Endothelial cell of umbilical vein (primary cell): ENCODE data around the gene CCDC92B. TPM values are rescaled to one million over a fixed set of nuclear protein-coding genes. Genes with fewer than 3 reads are reported as not detected.

ENCODE experiments used
- BruUV-seq: library from RNA; stranded (reverse); fragments of 400-500 nt; replicated peaks from 2 replicates; lab custom pipeline; 2021; lab: Mats Ljungman, UMichigan
- CTCF ChIA-PET: fragments of 300-600, 350-600 bp; sonication (Branson Sonifier 250); formaldehyde crosslinking; loops from one replicate; lab custom pipeline; 2021; ENCODE audit warnings: antibody characterized with exemption, inconsistent platforms; lab: Charles Lee
- POLR2A ChIA-PET: fragments of 300-600, 350-600 bp; sonication (Branson Sonifier 250); formaldehyde crosslinking; loops from one replicate; lab custom pipeline; 2021; ENCODE audit warnings: antibody characterized with exemption, inconsistent platforms; lab: Charles Lee
- DNase-seq: peaks from one replicate; pipeline ENCODE4 v3.0.0-alpha.2; 2011; ENCODE audit warnings: low read depth, low spot score
- FAIRE-seq: peaks from 2 replicates; lab custom pipeline; 2011; peaks lifted over from hg19 to GRCh38; lab: Jason Lieb, UNC
- H2AFZ ChIP-seq: 2 replicates; pipeline ENCODE4 v1.6.0; 2012; ENCODE audit warnings: low read depth, low read length, control low read depth, inconsistent platforms
- H3K27ac ChIP-seq: 2 replicates; pipeline ENCODE4 v1.5.1; 2011; ENCODE audit warnings: low read depth, mild to moderate bottlenecking, control low read depth, low read length, moderate library complexity; ENCODE audit not compliant: insufficient read depth
- H3K27me3 ChIP-seq, 2 experiments: 2 replicates each; pipeline versions ENCODE4 v1.6.0 to v1.6.1; 2011; ENCODE audit warnings: low read length in 2 of 2, mixed read lengths in 1 of 2; ENCODE audit not compliant: control insufficient read depth in 2 of 2, insufficient read depth in 2 of 2
- H3K36me3 ChIP-seq, 2 experiments: 2 replicates in 1 of 2; 3 replicates in 1 of 2; pipeline ENCODE4 v1.5.1; 2011; ENCODE audit warnings: low read length in 2 of 2, mild to moderate bottlenecking in 1 of 2, moderate library complexity in 1 of 2; ENCODE audit not compliant: control insufficient read depth in 2 of 2, insufficient read depth in 2 of 2; ENCODE audit errors: extremely low read depth in 1 of 2
- H3K4me1 ChIP-seq: 3 replicates; pipeline ENCODE4 v1.5.1; 2011; ENCODE audit warnings: mild to moderate bottlenecking, low read length; ENCODE audit not compliant: control insufficient read depth, insufficient read depth; ENCODE audit errors: extremely low read depth
- H3K4me2 ChIP-seq: 2 replicates; pipeline ENCODE4 v1.6.1; 2011; ENCODE audit warnings: low read length, control low read depth, mixed read lengths; ENCODE audit not compliant: insufficient read depth
- H3K4me3 ChIP-seq, 3 experiments: fragments of 200-600 bp in 1 of 3; sonication (generic), shearing (Covaris generic) in 1 of 3; replicated peaks in 1 of 3; 2 replicates each; pipeline ENCODE4 v1.5.1; 2011 to 2016; ENCODE audit warnings: control low read depth in 3 of 3, low read length in 3 of 3, mild to moderate bottlenecking in 2 of 3, inconsistent platforms in 1 of 3, low read depth in 1 of 3, moderate library complexity in 1 of 3; ENCODE audit not compliant: insufficient read depth in 1 of 3
- H3K79me2 ChIP-seq: 2 replicates; pipeline ENCODE4 v1.6.0; 2012; ENCODE audit warnings: low read length, inconsistent platforms; ENCODE audit not compliant: control insufficient read depth, insufficient read depth
- H3K9ac ChIP-seq: replicated peaks from 2 replicates; pipeline ENCODE3; 2011; ENCODE audit warnings: low read length, control low read depth; ENCODE audit not compliant: insufficient read depth; ENCODE audit errors: extremely low read depth
- H3K9me1 ChIP-seq: replicated peaks from 3 replicates; pipeline ENCODE4 v1.6.0; 2011; ENCODE audit warnings: mild to moderate bottlenecking, low read length; ENCODE audit not compliant: control insufficient read depth, insufficient read depth; ENCODE audit errors: extremely low read depth
- H3K9me3 ChIP-seq: replicated peaks from 2 replicates; pipeline ENCODE4 v1.5.1; 2012; ENCODE audit warnings: low read length, inconsistent platforms; ENCODE audit not compliant: control insufficient read depth, insufficient read depth
- H4K20me1 ChIP-seq: replicated peaks from 2 replicates; pipeline ENCODE3; 2011; ENCODE audit warnings: mild to moderate bottlenecking, low read length; ENCODE audit not compliant: control insufficient read depth, insufficient read depth; ENCODE audit errors: extremely low read depth
- EZH2 ChIP-seq: IDR thresholded peaks from 2 replicates; pipeline ENCODE4 v1.6.1; 2012; ENCODE audit warnings: borderline replicate concordance, low read depth, mild to moderate bottlenecking, moderate library complexity, low read length, inconsistent platforms; ENCODE audit not compliant: severe bottlenecking
- FOS ChIP-seq: IDR thresholded peaks from 2 replicates; pipeline ENCODE4 v1.6.1; 2011; ENCODE audit warnings: mild to moderate bottlenecking, low read length, moderate library complexity, borderline replicate concordance; ENCODE audit not compliant: insufficient read depth
- GATA2 ChIP-seq: IDR thresholded peaks from 2 replicates; pipeline ENCODE4 v1.7.0; 2011; ENCODE audit warnings: low read depth, mild to moderate bottlenecking, moderate library complexity, mixed read lengths, low read length; ENCODE audit not compliant: insufficient read length, insufficient read depth
- JUN ChIP-seq: IDR thresholded peaks from 2 replicates; pipeline ENCODE4 v1.6.1; 2011; ENCODE audit warnings: borderline replicate concordance, low read depth; ENCODE audit not compliant: insufficient read length, insufficient read depth
- MAX ChIP-seq: IDR thresholded peaks from 2 replicates; pipeline ENCODE4 v1.6.1; 2011; ENCODE audit not compliant: insufficient read depth, insufficient read length
- MYC ChIP-seq: IDR thresholded peaks from one replicate; pipeline ENCODE4 v1.6.1; 2011; ENCODE audit warnings: mild to moderate bottlenecking, low read depth, low read length
- POLR2A ChIP-seq: IDR thresholded peaks from 2 replicates; pipeline ENCODE4 v1.6.1; 2012; ENCODE audit warnings: low read depth, mild to moderate bottlenecking, control low read depth, low read length
- POLR2AphosphoS5 ChIP-seq: IDR thresholded peaks from 2 replicates; pipeline ENCODE4 v1.6.1; 2012; ENCODE audit warnings: low read depth, mild to moderate bottlenecking, control low read depth, low read length, moderate library complexity; ENCODE audit not compliant: insufficient read depth
- dilution Hi-C: fragments of 300-500 bp; cut with MboI; formaldehyde crosslinking; loops from one replicate; pipeline ENCODE4 v1.15.0; 2019; ENCODE audit warnings: low sequenced_read_pairs; ENCODE audit not compliant: extremely low pct_ligation_motif_present
- intact Hi-C: fragments of 100-400 bp; cut with micrococcal nuclease; formaldehyde crosslinking; loops from one replicate; pipeline ENCODE4 v1.10.0; 2022
- polyA plus RNA-seq, 4 experiments: library from polyadenylated mRNA; depleted of rRNA in 3 of 4; stranded (reverse) in 3 of 4; unstranded in 1 of 4; fragments of >200 nt; gene quantifications; 2 replicates each; pipeline versions ENCODE4 v1.2.1 to v1.2.3, GENCODE V29; 2011 to 2012; ENCODE audit warnings: missing spikeins in 1 of 4
- total RNA-seq: library from RNA; stranded (reverse); gene quantifications from 2 replicates; pipeline ENCODE4 v1.2.3, GENCODE V29; 2021
- TF ChIP-seq, protein P1 (sequence below), 2 donors: IDR thresholded peaks; 1 replicate in 1 of 2; 2 replicates in 1 of 2; pipeline ENCODE4 v1.5.1; 2011; ENCODE audit warnings: low read length in 2 of 2, mild to moderate bottlenecking in 2 of 2, moderate library complexity in 2 of 2, control low read depth in 1 of 2, inconsistent platforms in 1 of 2, low read depth in 1 of 2; ENCODE audit not compliant: insufficient read depth in 1 of 2; ENCODE audit errors: extremely low read depth in 1 of 2

Gene CCDC92B
- total and polyA plus RNA-seq, 2 donors (not counting 3 experiments of a cell fraction or from before 2014, with no cell fraction given), result not detected

DNA sequence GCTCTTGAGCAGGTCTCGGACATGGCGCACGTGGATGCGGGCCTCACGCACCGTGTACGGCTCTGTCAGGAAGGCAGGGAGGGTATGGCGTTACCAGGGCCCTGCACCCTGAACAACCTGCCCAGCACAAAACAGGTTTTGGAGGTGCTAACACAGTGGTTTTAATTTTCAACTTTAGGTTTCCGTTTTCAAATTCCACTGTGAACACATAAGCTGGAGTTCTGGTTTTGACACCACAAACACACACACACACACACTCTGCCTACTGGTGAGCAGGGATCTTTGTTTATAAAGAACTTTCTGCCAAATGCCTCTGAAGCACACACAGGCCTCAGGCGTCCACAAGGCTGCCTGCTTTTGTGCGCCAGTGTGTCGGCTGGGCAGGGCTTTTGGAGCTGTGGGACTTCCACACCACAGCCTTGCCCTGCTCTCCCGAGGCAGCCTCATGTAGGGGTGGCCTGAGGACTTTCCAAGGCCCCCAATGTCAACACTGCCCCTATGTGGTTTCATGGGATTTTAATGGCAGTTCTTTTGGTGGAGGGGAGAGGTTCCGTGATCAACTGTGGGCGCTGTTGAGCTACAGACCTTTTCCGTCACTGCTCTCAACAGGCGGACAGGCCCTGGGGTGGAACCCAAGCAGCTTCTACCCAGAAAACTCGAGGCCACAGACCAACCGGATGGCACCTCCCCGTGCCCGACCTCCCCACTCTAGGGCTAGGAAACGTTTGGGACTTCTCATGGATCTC is 47.3 kb downstream of the CCDC92B start:
- Histone ChIP-seq H3K4me2 (no peak overlapping the region), H3K9me3 (no peaks in the 10 kb centered on the region), H3K4me3 (no peak overlapping the region), H3K9ac (no peak overlapping the region), H4K20me1 (no peaks in the 10 kb centered on the region), H3K27me3 (no peaks in the 10 kb centered on the region), H3K4me1 (no peaks in the 10 kb centered on the region), H2AFZ (no peak overlapping the region), H3K9me1 (no peaks in the 10 kb centered on the region), H3K79me2 (peaks cover 28% of the 10 kb centered on the region), H3K27ac (no peak overlapping the region), H3K36me3 (peaks cover 2 to 17% of the 10 kb centered on the region in 2 experiments)
- TF ChIP-seq MYC (no peak), JUN (no peak), GATA2 (no peak), FOS (no peak), EZH2 (no peak), POLR2AphosphoS5 (no peak), MAX (no peak), POLR2A (no peak)
- TF ChIP-seq, protein P1, sequence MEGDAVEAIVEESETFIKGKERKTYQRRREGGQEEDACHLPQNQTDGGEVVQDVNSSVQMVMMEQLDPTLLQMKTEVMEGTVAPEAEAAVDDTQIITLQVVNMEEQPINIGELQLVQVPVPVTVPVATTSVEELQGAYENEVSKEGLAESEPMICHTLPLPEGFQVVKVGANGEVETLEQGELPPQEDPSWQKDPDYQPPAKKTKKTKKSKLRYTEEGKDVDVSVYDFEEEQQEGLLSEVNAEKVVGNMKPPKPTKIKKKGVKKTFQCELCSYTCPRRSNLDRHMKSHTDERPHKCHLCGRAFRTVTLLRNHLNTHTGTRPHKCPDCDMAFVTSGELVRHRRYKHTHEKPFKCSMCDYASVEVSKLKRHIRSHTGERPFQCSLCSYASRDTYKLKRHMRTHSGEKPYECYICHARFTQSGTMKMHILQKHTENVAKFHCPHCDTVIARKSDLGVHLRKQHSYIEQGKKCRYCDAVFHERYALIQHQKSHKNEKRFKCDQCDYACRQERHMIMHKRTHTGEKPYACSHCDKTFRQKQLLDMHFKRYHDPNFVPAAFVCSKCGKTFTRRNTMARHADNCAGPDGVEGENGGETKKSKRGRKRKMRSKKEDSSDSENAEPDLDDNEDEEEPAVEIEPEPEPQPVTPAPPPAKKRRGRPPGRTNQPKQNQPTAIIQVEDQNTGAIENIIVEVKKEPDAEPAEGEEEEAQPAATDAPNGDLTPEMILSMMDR (IDR thresholded peaks at IDR 0.05; ENCODE audit: extremely low read depth in 1 of 2, insufficient read depth in 1 of 2, low read depth in 1 of 2, low read length in 2 of 2), result no peak
- FAIRE-seq (no peak), DNase-seq (no peak)
- dilution Hi-C loops, result no loop called here
- POLR2A ChIA-PET, result no interaction called here
- CTCF ChIA-PET, result no interaction called here
- intact Hi-C loops, result no loop called here
- BruUV-seq, result no TSS peak
